CD4-positive, alpha-beta T cell (primary cell): ENCODE data around the gene PTPN3. TPM values are rescaled to one million over a fixed set of nuclear protein-coding genes. Genes with fewer than 3 reads are reported as not detected.

ENCODE experiments used
- ATAC-seq: fragments of 200-7000 bp; cut with Tn5 transposase; one replicate; pipeline ENCODE4 v1.10.0; 2022; ENCODE audit warnings: mild to moderate bottlenecking; ENCODE audit not compliant: poor library complexity
- CTCF ChIA-PET: fragments of 350-600 bp; sonication (Branson Sonifier 250); formaldehyde crosslinking; loops from one replicate; lab custom pipeline; 2021; ENCODE audit warnings: antibody characterized with exemption, inconsistent platforms; lab: Charles Lee
- POLR2A ChIA-PET: fragments of 350-600 bp; sonication (Branson Sonifier 250); formaldehyde crosslinking; loops from one replicate; lab custom pipeline; 2021; ENCODE audit warnings: antibody characterized with exemption, inconsistent platforms; lab: Charles Lee
- DNase-seq, 14 experiments: peaks; one replicate each; pipeline ENCODE4 v3.0.0-alpha.2; 2013 to 2020; ENCODE audit warnings: mixed read lengths in 2 of 14
- H3K27ac ChIP-seq, 2 donors: one replicate each; pipeline versions ENCODE4 v1.5.1 to v1.7.0; 2013; ENCODE audit warnings: low read length in 2 of 2, low read depth in 1 of 2, mild to moderate bottlenecking in 1 of 2
- H3K27me3 ChIP-seq, 2 experiments: 1 replicate in 1 of 2; 2 replicates in 1 of 2; pipeline versions ENCODE4 v1.6.1 to v1.7.0; 2013; ENCODE audit warnings: low read length in 2 of 2, control low read depth in 1 of 2, mild to moderate bottlenecking in 1 of 2, moderate library complexity in 1 of 2; ENCODE audit not compliant: insufficient read depth in 2 of 2, control insufficient read depth in 1 of 2
- H3K36me3 ChIP-seq: one replicate; pipeline ENCODE4 v1.6.1; 2013; ENCODE audit warnings: low read length, control low read depth; ENCODE audit not compliant: insufficient read depth
- H3K4me1 ChIP-seq: one replicate; pipeline ENCODE4 v1.6.1; 2013; ENCODE audit warnings: low read length, control low read depth; ENCODE audit not compliant: insufficient read depth
- H3K4me3 ChIP-seq: one replicate; pipeline ENCODE4 v1.5.1; 2013; ENCODE audit warnings: mild to moderate bottlenecking, low read length, moderate library complexity
- H3K9me3 ChIP-seq, 2 experiments: 1 replicate in 1 of 2; 2 replicates in 1 of 2; pipeline versions ENCODE4 v1.6.1 to v1.7.0; 2013; ENCODE audit warnings: low read length in 2 of 2, mild to moderate bottlenecking in 2 of 2, control low read depth in 1 of 2, moderate library complexity in 1 of 2; ENCODE audit not compliant: control insufficient read depth in 1 of 2, insufficient read depth in 1 of 2
- H3K27ac Mint-ChIP-seq: one replicate; pipeline ENCODE4 v1.8.0; 2020; ENCODE audit warnings: mixed read lengths
- H3K27me3 Mint-ChIP-seq: one replicate; pipeline ENCODE4 v1.8.0; 2021; ENCODE audit warnings: mixed read lengths
- H3K36me3 Mint-ChIP-seq: one replicate; pipeline ENCODE4 v1.8.0; 2021; ENCODE audit warnings: low read depth, mixed read lengths
- H3K4me1 Mint-ChIP-seq: one replicate; pipeline ENCODE4 v1.8.0; 2021; ENCODE audit warnings: low read depth, mixed read lengths
- H3K4me3 Mint-ChIP-seq: one replicate; pipeline ENCODE4 v1.8.0; 2020; ENCODE audit warnings: mild to moderate bottlenecking, mixed read lengths
- H3K9me3 Mint-ChIP-seq: one replicate; pipeline ENCODE4 v1.8.0; 2020; ENCODE audit warnings: mixed read lengths
- intact Hi-C, 2 experiments: fragments of 100-400 bp; cut with DNase I in 1 of 2; cut with micrococcal nuclease in 1 of 2; formaldehyde crosslinking; loops; one replicate each; pipeline versions ENCODE4 v1.15.1 to v1.9.0; 2023 to 2025; cut with DNase I, micrococcal nuclease
- total RNA-seq, 174 experiments: library from RNA in 2 of 174; stranded (reverse) in 2 of 174; gene quantifications; one replicate each; pipeline ENCODE4 v1.2.3 and lab custom pipeline; 2021 to 2026
- TF ChIP-seq, protein P1 (sequence below): fragments of 200-600 bp; IDR thresholded peaks from one replicate; pipeline ENCODE4 v1.8.0; 2022; ENCODE audit warnings: antibody characterized with exemption, mild to moderate bottlenecking

Gene PTPN3
- total RNA-seq, 2 experiments from 2014 or later = not detected

DNA sequence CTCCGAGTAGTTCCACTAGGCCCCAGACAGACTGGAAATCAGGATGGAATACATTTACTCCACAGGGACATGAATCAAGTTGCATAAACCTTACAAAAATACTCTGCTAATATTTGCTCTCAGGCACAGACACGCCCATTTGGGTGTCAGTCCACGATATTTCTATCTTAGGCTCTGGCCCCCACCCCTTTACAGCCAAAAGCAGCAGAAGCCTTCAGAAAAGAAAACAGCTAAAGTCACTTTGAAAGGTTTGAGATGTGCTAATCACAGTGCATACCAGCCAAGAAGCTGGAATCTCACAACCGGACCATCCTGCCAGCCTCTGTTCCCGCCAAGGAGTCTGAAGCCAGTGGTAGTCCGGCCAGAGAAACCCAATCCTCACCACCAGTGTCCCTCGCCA, 22.6 kb downstream of the PTPN3 start:
- no peak overlapping the region for H3K27ac Mint-ChIP-seq
- no peaks in the 10 kb centered on the region for H3K36me3 Mint-ChIP-seq
- no peaks in the 10 kb centered on the region for H3K36me3 ChIP-seq
- TF ChIP-seq, protein P1, sequence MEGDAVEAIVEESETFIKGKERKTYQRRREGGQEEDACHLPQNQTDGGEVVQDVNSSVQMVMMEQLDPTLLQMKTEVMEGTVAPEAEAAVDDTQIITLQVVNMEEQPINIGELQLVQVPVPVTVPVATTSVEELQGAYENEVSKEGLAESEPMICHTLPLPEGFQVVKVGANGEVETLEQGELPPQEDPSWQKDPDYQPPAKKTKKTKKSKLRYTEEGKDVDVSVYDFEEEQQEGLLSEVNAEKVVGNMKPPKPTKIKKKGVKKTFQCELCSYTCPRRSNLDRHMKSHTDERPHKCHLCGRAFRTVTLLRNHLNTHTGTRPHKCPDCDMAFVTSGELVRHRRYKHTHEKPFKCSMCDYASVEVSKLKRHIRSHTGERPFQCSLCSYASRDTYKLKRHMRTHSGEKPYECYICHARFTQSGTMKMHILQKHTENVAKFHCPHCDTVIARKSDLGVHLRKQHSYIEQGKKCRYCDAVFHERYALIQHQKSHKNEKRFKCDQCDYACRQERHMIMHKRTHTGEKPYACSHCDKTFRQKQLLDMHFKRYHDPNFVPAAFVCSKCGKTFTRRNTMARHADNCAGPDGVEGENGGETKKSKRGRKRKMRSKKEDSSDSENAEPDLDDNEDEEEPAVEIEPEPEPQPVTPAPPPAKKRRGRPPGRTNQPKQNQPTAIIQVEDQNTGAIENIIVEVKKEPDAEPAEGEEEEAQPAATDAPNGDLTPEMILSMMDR = no peak
- no peaks in the 10 kb centered on the region for H3K9me3 Mint-ChIP-seq
- DNase-seq (no peak), ATAC-seq (no peak)
- H3K4me1 Mint-ChIP-seq = no peaks in the 10 kb centered on the region
- H3K27ac ChIP-seq = no peak overlapping the region
- H3K9me3 ChIP-seq = peaks cover 0 to 4% of the 10 kb centered on the region in 2 experiments
- H3K27me3 ChIP-seq = peaks cover 4 to 9% of the 10 kb centered on the region in 2 experiments
- H3K4me3 Mint-ChIP-seq = no peak overlapping the region
- H3K4me3 ChIP-seq = no peak overlapping the region
- peaks cover 19% of the 10 kb centered on the region for H3K27me3 Mint-ChIP-seq
- intact Hi-C loops = no loop called here
- no peaks in the 10 kb centered on the region for H3K4me1 ChIP-seq
- ChIA-PET CTCF (no interaction called here), POLR2A (no interaction called here)

DNA sequence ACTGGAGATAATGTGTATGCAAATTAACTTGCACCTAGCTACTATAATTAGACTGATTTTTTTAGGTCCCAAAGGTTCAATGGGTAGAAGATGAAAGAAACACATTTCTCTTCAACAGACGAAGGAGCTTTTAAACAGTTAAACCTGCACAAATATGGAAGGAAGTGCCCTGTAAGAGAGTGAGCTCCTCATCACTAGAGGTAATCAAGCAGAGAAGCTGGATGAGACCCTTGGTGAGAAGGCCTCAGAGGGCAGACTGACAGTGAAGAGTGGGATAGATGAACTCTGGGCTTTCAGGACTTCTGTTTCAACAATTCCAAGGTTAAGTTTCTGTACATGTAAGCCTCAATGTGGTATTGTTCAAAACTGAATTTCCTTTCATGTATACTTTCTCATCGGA, 23.2 kb downstream of the PTPN3 start:
- no peak for DNase-seq
- ChIA-PET CTCF (no interaction called here), POLR2A (no interaction called here)
- Mint-ChIP-seq H3K27ac (no peak overlapping the region), H3K4me1 (no peaks in the 10 kb centered on the region), H3K9me3 (no peaks in the 10 kb centered on the region), H3K36me3 (no peaks in the 10 kb centered on the region), H3K4me3 (no peak overlapping the region), H3K27me3 (peaks cover 19% of the 10 kb centered on the region)
- no peaks in the 10 kb centered on the region for H3K36me3 ChIP-seq
- no peak overlapping the region for H3K27ac ChIP-seq
- peaks cover 4 to 9% of the 10 kb centered on the region in 2 experiments for H3K27me3 ChIP-seq
- no peaks in the 10 kb centered on the region for H3K4me1 ChIP-seq
- ATAC-seq = no peak
- H3K4me3 ChIP-seq = no peak overlapping the region
- TF ChIP-seq, protein P1 = no peak
- peaks cover 0 to 4% of the 10 kb centered on the region in 2 experiments for H3K9me3 ChIP-seq
- intact Hi-C loops = no loop called here

DNA sequence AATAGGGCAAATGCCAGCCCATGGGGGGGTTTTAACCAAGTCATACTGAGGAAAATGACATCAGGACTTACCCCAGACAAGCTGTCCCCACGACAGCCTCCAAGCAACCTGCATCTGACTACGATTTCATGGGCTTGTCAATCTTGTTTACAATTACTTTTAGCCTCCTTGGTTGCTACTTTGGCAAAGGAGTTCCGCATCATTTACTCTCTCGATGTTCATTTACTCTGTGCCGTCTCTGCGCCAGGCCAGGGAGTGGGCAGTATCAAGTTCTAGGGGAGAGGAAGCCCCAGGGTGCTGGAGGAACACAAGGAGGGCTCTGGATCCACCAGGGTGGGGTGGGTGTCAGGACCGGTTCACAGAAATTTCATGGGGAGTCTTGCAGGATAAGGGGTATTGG, 23.9 kb downstream of the PTPN3 start:
- H3K9me3 ChIP-seq = peaks cover 0 to 4% of the 10 kb centered on the region in 2 experiments
- no peak overlapping the region for H3K27ac Mint-ChIP-seq
- no peak for ATAC-seq

More for the DNA sequence above, 23.9 kb downstream of the PTPN3 start:
- POLR2A ChIA-PET = no interaction called here
- intact Hi-C loops = no loop called here
- Mint-ChIP-seq H3K4me1 (no peaks in the 10 kb centered on the region), H3K36me3 (no peaks in the 10 kb centered on the region), H3K4me3 (no peak overlapping the region), H3K9me3 (no peaks in the 10 kb centered on the region), H3K27me3 (peaks cover 19% of the 10 kb centered on the region)
- H3K27me3 ChIP-seq = peaks cover 4 to 9% of the 10 kb centered on the region in 2 experiments
- no peaks in the 10 kb centered on the region for H3K36me3 ChIP-seq
- H3K4me3 ChIP-seq = no peak overlapping the region
- CTCF ChIA-PET = no interaction called here
- DNase-seq = no peak
- TF ChIP-seq, protein P1 = no peak
- H3K4me1 ChIP-seq = no peaks in the 10 kb centered on the region
- H3K27ac ChIP-seq = no peak overlapping the region
